ENCODE results near the gene TTLL5. TPM values are rescaled to one million over a fixed set of nuclear protein-coding genes. Genes with fewer than 3 reads are reported as not detected.

Gene TTLL5
- 10 to 100 TPM; 25.9 to 34.1 TPM for total RNA-seq
- long read RNA-seq, partial matches to known transcripts = 3 of 12 reads
- long read RNA-seq, other reads (novel, unspliced or antisense) = 9 of 12 reads

GRCh38 chr14:75660630-75661498 is at the start of gene TTLL5, which contains the start of gene ERG28:
Gene TTLL5, plus strand, starts transcription at chr14:75661246. Its CDS starts 1,904 bp downstream, at chr14:75663150.
Gene ERG28, minus strand, starts transcription at chr14:75660876. Its CDS starts 3,374 bp downstream, at chr14:75657502.
- DNase-seq (peak; percentile 97 to 98), ATAC-seq (peak; percentile 88)
- intact Hi-C loops (cut with DNase I, micrococcal nuclease) = no loop called here

- intact Hi-C loops (cut with DNase I, micrococcal nuclease) = no loop called here
- DNase-seq (no peak), ATAC-seq (no peak)
Measured at GRCh38 chr14:75612157-75612556, 48.9 kb upstream of the TTLL5 start.

GRCh38 chr14:75614179-75614578 is 46.9 kb upstream of the TTLL5 start:
- intact Hi-C loops (cut with DNase I, micrococcal nuclease) = no loop called here
- DNase-seq (no peak), ATAC-seq (no peak)

- DNase-seq (no peak), ATAC-seq (peak; percentile 67)
- intact Hi-C loops (cut with DNase I, micrococcal nuclease) = no loop called here
Measured at GRCh38 chr14:75615200-75615599, 45.8 kb upstream of the TTLL5 start.

- ATAC-seq = no peak
- intact Hi-C loops (cut with DNase I, micrococcal nuclease) = no loop called here
- DNase-seq = no peak
Measured at GRCh38 chr14:75619548-75619947, 41.5 kb upstream of the TTLL5 start.

GRCh38 chr14:75625034-75625433 is 36.0 kb upstream of the TTLL5 start:
- DNase-seq = no peak
- no peak for ATAC-seq
- intact Hi-C loops (cut with DNase I, micrococcal nuclease) = no loop called here

GRCh38 chr14:75626396-75626795 is 34.6 kb upstream of the TTLL5 start:
- no peak for ATAC-seq
- intact Hi-C loops (cut with DNase I, micrococcal nuclease) = no loop called here
- no peak for DNase-seq

GRCh38 chr14:75626863-75627262 is 34.2 kb upstream of the TTLL5 start:
- ATAC-seq (no peak), DNase-seq (no peak)
- intact Hi-C loops (cut with DNase I, micrococcal nuclease) = no loop called here

- DNase-seq (peak in 1 of 2 donors; percentile 30), ATAC-seq (peak; percentile 85)
- intact Hi-C loops (cut with DNase I, micrococcal nuclease) = no loop called here
Measured at GRCh38 chr14:75627406-75627805, 33.6 kb upstream of the TTLL5 start.

- ATAC-seq = no peak
- DNase-seq = no peak
- intact Hi-C loops (cut with DNase I, micrococcal nuclease) = no loop called here
Measured at GRCh38 chr14:75628816-75629215, 32.2 kb upstream of the TTLL5 start.

GRCh38 chr14:75630695-75631452 is 30.2 kb upstream of the TTLL5 start:
- no peak for ATAC-seq
- intact Hi-C loops (cut with DNase I, micrococcal nuclease) = no loop called here
- DNase-seq = no peak

GRCh38 chr14:75631453-75631831 is 29.6 kb upstream of the TTLL5 start:
- intact Hi-C loops (cut with DNase I, micrococcal nuclease) = no loop called here
- DNase-seq (no peak), ATAC-seq (no peak)

GRCh38 chr14:75634848-75635247 is 26.2 kb upstream of the TTLL5 start:
- intact Hi-C loops (cut with DNase I, micrococcal nuclease) = no loop called here
- no peak for ATAC-seq
- no peak for DNase-seq

- DNase-seq (no peak), ATAC-seq (no peak)
Measured at GRCh38 chr14:75636100-75636692, 24.9 kb upstream of the TTLL5 start.

GRCh38 chr14:75640876-75641275 is 20.2 kb upstream of the TTLL5 start:
- intact Hi-C loops (cut with DNase I, micrococcal nuclease) = no loop called here
- ATAC-seq = no peak
- no peak for DNase-seq

More at GRCh38 chr14:75636100-75636692, 24.9 kb upstream of the TTLL5 start:
- intact Hi-C loops (cut with DNase I, micrococcal nuclease) = no loop called here

- intact Hi-C loops (cut with DNase I, micrococcal nuclease) = no loop called here
- DNase-seq (no peak), ATAC-seq (peak; percentile 48)
Measured at GRCh38 chr14:75643985-75644384, 17.1 kb upstream of the TTLL5 start.

GRCh38 chr14:75645056-75645455 is 16.0 kb upstream of the TTLL5 start:
- ATAC-seq (no peak), DNase-seq (no peak)
- intact Hi-C loops (cut with DNase I, micrococcal nuclease) = no loop called here

- DNase-seq (no peak), ATAC-seq (no peak)
- intact Hi-C loops (cut with DNase I, micrococcal nuclease) = no loop called here
Measured at GRCh38 chr14:75646762-75647161, 14.3 kb upstream of the TTLL5 start.

- intact Hi-C loops (cut with DNase I, micrococcal nuclease) = no loop called here
- no peak for DNase-seq
- no peak for ATAC-seq
Measured at GRCh38 chr14:75647640-75648039, 13.4 kb upstream of the TTLL5 start.

Data from left colon (tissue), 2 donors.